DND-41 (cell line): ENCODE results near the gene TRAPPC10.

ENCODE experiments used
- ATAC-seq: fragments of 200-7000 bp; cut with Tn5 transposase; 3 replicates; pipeline ENCODE4 v1.9.1; 2021; ENCODE audit warnings: low read depth; ENCODE audit not compliant: insufficient read depth
- DNase-seq: peaks from one replicate; pipeline ENCODE4 v3.0.0-alpha.2; 2020
- H2AFZ ChIP-seq: 2 replicates; pipeline ENCODE4 v1.6.0; 2012; ENCODE audit warnings: low read depth, low read length
- H3K27ac ChIP-seq: 2 replicates; pipeline ENCODE4 v1.5.1; 2012; ENCODE audit warnings: low read length, inconsistent platforms
- H3K27me3 ChIP-seq: fragments of 200-600 bp; sonication (generic); 2 replicates; pipeline ENCODE4 v1.6.0; 2012; ENCODE audit warnings: low read length, mild to moderate bottlenecking, inconsistent platforms; ENCODE audit not compliant: insufficient read depth, poor library complexity
- H3K36me3 ChIP-seq: 2 replicates; pipeline ENCODE4 v1.5.1; 2012; ENCODE audit warnings: low read length, inconsistent platforms; ENCODE audit not compliant: insufficient read depth
- H3K4me1 ChIP-seq: 2 replicates; pipeline ENCODE4 v1.5.1; 2012; ENCODE audit warnings: mild to moderate bottlenecking, low read length; ENCODE audit not compliant: insufficient read depth
- H3K4me2 ChIP-seq: 2 replicates; pipeline ENCODE4 v1.6.0; 2012; ENCODE audit warnings: mild to moderate bottlenecking, moderate library complexity, low read length, inconsistent platforms; ENCODE audit not compliant: insufficient read depth
- H3K4me3 ChIP-seq, 2 experiments: fragments of 200-600 bp in 1 of 2; shearing (Covaris generic) in 1 of 2; 2 replicates each; pipeline ENCODE4 v1.5.1; 2012 to 2016; ENCODE audit warnings: inconsistent platforms in 2 of 2, low read length in 2 of 2, mild to moderate bottlenecking in 2 of 2, low read depth in 1 of 2, moderate library complexity in 1 of 2
- H3K79me2 ChIP-seq: 2 replicates; pipeline ENCODE4 v1.6.0; 2012; ENCODE audit warnings: low read length, inconsistent platforms; ENCODE audit not compliant: insufficient read depth
- H3K9ac ChIP-seq: 2 replicates; pipeline ENCODE4 v1.6.0; 2012; ENCODE audit warnings: low read depth, mild to moderate bottlenecking, inconsistent platforms, low read length, moderate library complexity
- H3K9me3 ChIP-seq: 2 replicates; pipeline ENCODE4 v1.5.1; 2012; ENCODE audit warnings: low read length, moderate library complexity, mild to moderate bottlenecking, inconsistent platforms; ENCODE audit not compliant: insufficient read depth, severe bottlenecking
- H4K20me1 ChIP-seq: 2 replicates; pipeline ENCODE4 v1.6.0; 2012; ENCODE audit warnings: low read length; ENCODE audit not compliant: insufficient read depth
- CTCF ChIP-seq: IDR thresholded peaks from 2 replicates; pipeline ENCODE4 v1.5.1; 2012; ENCODE audit warnings: borderline replicate concordance, low read length, moderate library complexity, mild to moderate bottlenecking; ENCODE audit not compliant: poor library complexity, severe bottlenecking; ENCODE audit errors: extremely low read depth
- EZH2 ChIP-seq: IDR thresholded peaks from 3 replicates; pipeline ENCODE4 v1.6.1; 2012; ENCODE audit warnings: borderline replicate concordance, low read depth, mild to moderate bottlenecking, moderate library complexity, low read length, inconsistent platforms; ENCODE audit not compliant: severe bottlenecking

The TRAPPC10 gene

GRCh38 chr21:43972850-43973633, 39.1 kb upstream of the TRAPPC10 start:
- DNase-seq = no peak
- Histone ChIP-seq H3K36me3 (peaks cover 70% of the 10 kb centered on the region), H3K9ac (no peak overlapping the region)

GRCh38 chr21:43973634-43973955, 38.5 kb upstream of the TRAPPC10 start:
- Histone ChIP-seq H3K9ac (no peak overlapping the region), H2AFZ (no peak overlapping the region), H3K4me1 (no peaks in the 10 kb centered on the region), H3K9me3 (no peaks in the 10 kb centered on the region), H3K36me3 (peaks cover 73% of the 10 kb centered on the region), H3K79me2 (no peaks in the 10 kb centered on the region), H3K4me2 (no peak overlapping the region), H3K27me3 (no peaks in the 10 kb centered on the region), H3K4me3 (no peak overlapping the region), H4K20me1 (peaks cover 16% of the 10 kb centered on the region), H3K27ac (no peak overlapping the region)
- ATAC-seq (no peak), DNase-seq (no peak)
- TF ChIP-seq CTCF (no peak), EZH2 (no peak)

More at GRCh38 chr21:43972850-43973633, 39.1 kb upstream of the TRAPPC10 start:
- H3K4me3 ChIP-seq = no peak overlapping the region
- no peak overlapping the region for H3K4me2 ChIP-seq
- no peaks in the 10 kb centered on the region for H3K27me3 ChIP-seq
- H2AFZ ChIP-seq = no peak overlapping the region
- TF ChIP-seq CTCF (no peak), EZH2 (no peak)
- no peak overlapping the region for H3K27ac ChIP-seq
- peaks cover 16% of the 10 kb centered on the region for H4K20me1 ChIP-seq
- ATAC-seq = no peak
- no peaks in the 10 kb centered on the region for H3K4me1 ChIP-seq
- H3K9me3 ChIP-seq = no peaks in the 10 kb centered on the region
- no peaks in the 10 kb centered on the region for H3K79me2 ChIP-seq

- Histone ChIP-seq H3K9me3 (no peaks in the 10 kb centered on the region), H3K4me2 (no peak overlapping the region), H3K27ac (no peak overlapping the region), H3K4me3 (no peak overlapping the region), H3K36me3 (peaks cover 67% of the 10 kb centered on the region), H3K27me3 (no peaks in the 10 kb centered on the region), H3K79me2 (no peaks in the 10 kb centered on the region), H3K4me1 (no peaks in the 10 kb centered on the region), H4K20me1 (peaks cover 12% of the 10 kb centered on the region), H2AFZ (no peak overlapping the region), H3K9ac (no peak overlapping the region)
- ATAC-seq (no peak), DNase-seq (no peak)
- no peak for TF ChIP-seq EZH2
- no peak for TF ChIP-seq CTCF
Measured at GRCh38 chr21:43974791-43975468, 37.2 kb upstream of the TRAPPC10 start.
